Prostate gland (tissue), 2 donors: ENCODE measurements around the gene SELENOT. TPM values are rescaled to one million over a fixed set of nuclear protein-coding genes. Genes with fewer than 3 reads are reported as not detected.

ENCODE experiments used
- DNase-seq: peaks from one replicate; pipeline ENCODE4 v3.0.0-alpha.2; 2019; ENCODE audit warnings: low spot score
- H3K27ac ChIP-seq, 2 donors: fragments of 200-600 bp; sonication (generic); 2 replicates each; pipeline ENCODE4 v1.5.1; 2017 to 2019
- H3K27me3 ChIP-seq: fragments of 200-600 bp; sonication (generic); replicated peaks from 2 replicates; pipeline ENCODE4 v1.5.1; 2019; ENCODE audit not compliant: insufficient read depth
- H3K36me3 ChIP-seq, 2 donors: fragments of 200-600 bp; sonication (generic); 1 replicate in 1 of 2; 2 replicates in 1 of 2; pipeline versions ENCODE4 v1.5.1 to v1.8.1; 2017 to 2019
- H3K4me1 ChIP-seq: fragments of 200-600 bp; sonication (generic); replicated peaks from 2 replicates; pipeline ENCODE4 v1.5.1; 2019
- H3K4me3 ChIP-seq, 2 donors: fragments of 200-600 bp; sonication (generic); 2 replicates each; pipeline ENCODE4 v1.5.1; 2017 to 2019
- H3K9me3 ChIP-seq: fragments of 200-600 bp; sonication (generic); 2 replicates; pipeline ENCODE4 v1.5.1; 2017
- CTCF ChIP-seq, 4 experiments: fragments of 200-600 bp in 2 of 4; fragments of 450-650 bp in 2 of 4; sonication (generic) in 2 of 4; IDR thresholded peaks; 1 replicate in 3 of 4; 2 replicates in 1 of 4; pipeline ENCODE4 v1.5.1; 2016 to 2019; ENCODE audit warnings: antibody characterized with exemption in 4 of 4, mild to moderate bottlenecking in 2 of 4, moderate library complexity in 2 of 4
- POLR2A ChIP-seq: fragments of 450-650 bp; IDR thresholded peaks from one replicate; pipeline ENCODE4 v1.6.1; 2016; ENCODE audit warnings: antibody characterized with exemption, mild to moderate bottlenecking
- POLR2AphosphoS5 ChIP-seq: sonication (generic); formaldehyde crosslinking; IDR thresholded peaks from one replicate; pipeline ENCODE4 v1.6.1; 2017; ENCODE audit warnings: antibody characterized with exemption
- intact Hi-C: fragments of 100-400 bp; cut with DNase I; formaldehyde crosslinking; loops from one replicate; pipeline ENCODE4 v1.14.2; 2022
- total RNA-seq, 2 donors: library from RNA; depleted of rRNA; stranded (reverse); fragments of >200 nt; gene quantifications; one replicate each; pipeline ENCODE4 v1.1.0, GENCODE V29; 2016

SELENOT gene
- total RNA-seq, 2 donors from 2014 or later = 123 to 126 TPM

DNA sequence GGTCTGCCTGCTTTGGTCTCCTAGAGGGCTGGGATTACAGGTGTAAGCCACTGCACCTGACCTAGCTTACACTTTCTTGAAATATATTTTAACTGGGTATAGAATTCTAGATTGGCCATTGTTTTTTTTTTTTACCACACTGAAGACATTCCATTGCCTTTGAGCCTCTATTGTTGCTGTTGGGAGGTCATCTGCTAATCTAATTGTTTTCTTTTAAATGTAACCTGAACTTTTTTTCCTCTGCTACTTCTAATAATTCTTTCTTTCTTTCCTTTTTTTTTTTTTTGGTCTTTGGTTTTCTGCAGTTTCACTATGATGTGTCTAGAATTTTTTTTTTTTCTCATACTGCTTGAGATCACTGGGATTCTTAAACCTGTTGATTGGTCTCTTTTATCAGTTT, 72.5 kb downstream of the SELENOT start:
- TF ChIP-seq CTCF (IDR thresholded peaks at IDR 0.05) (no peak), POLR2A (no peak), POLR2AphosphoS5 (no peak)
- H3K27me3 ChIP-seq = no peaks in the 10 kb centered on the region
- H3K27ac ChIP-seq = no peak overlapping the region
- H3K9me3 ChIP-seq = no peaks in the 10 kb centered on the region
- no peaks in the 10 kb centered on the region for H3K4me1 ChIP-seq
- intact Hi-C loops = no loop called here
- no peaks in the 10 kb centered on the region for H3K36me3 ChIP-seq
- DNase-seq = no peak
- no peak overlapping the region for H3K4me3 ChIP-seq

Other genes starting within 250 kb of the SELENOT start
- 10 to 100 TPM in 1 of 2 donors, 1 to 10 TPM in 1; 9.6 to 29.2 TPM for gene TSC22D2, start 195.0 kb upstream of the SELENOT start, total RNA-seq
- gene SERP1, start 56.8 kb upstream of the SELENOT start, total RNA-seq = 100 to 1,000 TPM; 304 to 473 TPM
- gene EIF2A, start 56.5 kb upstream of the SELENOT start, total RNA-seq = 100 to 1,000 TPM in 1 of 2 donors, 10 to 100 TPM in 1; 71.9 to 141 TPM
- under 1 TPM; 0.09 to 0.57 TPM for gene ERICH6, start 100.6 kb downstream of the SELENOT start, total RNA-seq
- 10 to 100 TPM; 47.4 to 48.9 TPM for gene SIAH2, start 159.8 kb downstream of the SELENOT start, total RNA-seq